A549 (cell line): ENCODE results near the gene ENTHD1. TPM values are rescaled to one million over a fixed set of nuclear protein-coding genes. Genes with fewer than 3 reads are reported as not detected.

Experiments
- ATAC-seq, 2 experiments: fragments of 200-7000 bp in 1 of 2; fragments of >200 bp in 1 of 2; cut with Nextera tagmentation in 1 of 2; cut with Tn5 transposase in 1 of 2; 3 replicates each; pipeline versions ENCODE4 v1.8.0 to v1.9.1; 2018 to 2020; ENCODE audit warnings: mild to moderate bottlenecking in 1 of 2, moderate library complexity in 1 of 2
- CTCF ChIA-PET: fragments of 300-600 bp; sonication (Branson Sonifier 250); formaldehyde crosslinking; extraction: SDS; loops from one replicate; lab custom pipeline; 2021; ENCODE audit warnings: antibody characterized with exemption, inconsistent platforms; lab: Yijun Ruan, JAX
- POLR2A ChIA-PET: fragments of 350-600 bp; formaldehyde crosslinking; extraction: SDS; loops from one replicate; lab custom pipeline; 2021; ENCODE audit warnings: antibody characterized with exemption, inconsistent platforms; lab: Yijun Ruan, JAX
- DNase-seq, 2 experiments: peaks; one replicate each; pipeline versions ENCODE4 v3.0.0 to v3.0.0-alpha.2; 2011 to 2016; ENCODE audit warnings: low read depth in 1 of 2, low spot score in 1 of 2
- FAIRE-seq: peaks from 2 replicates; lab custom pipeline; 2011; peaks lifted over from hg19 to GRCh38; lab: Jason Lieb, UNC
- H3K27ac ChIP-seq, 2 experiments: fragments of >200 bp; sonication (Bioruptor Twin); formaldehyde crosslinking; 3 replicates each; pipeline ENCODE4 v1.5.1; 2016 to 2017
- H3K4me1 ChIP-seq: fragments of >200 bp; sonication (Bioruptor Twin); formaldehyde crosslinking; 3 replicates; pipeline ENCODE4 v1.6.1; 2016
- H3K4me2 ChIP-seq: fragments of >200 bp; sonication (Bioruptor Twin); formaldehyde crosslinking; 3 replicates; pipeline ENCODE4 v1.6.1; 2016
- H3K4me3 ChIP-seq: fragments of >200 bp; sonication (Bioruptor Twin); formaldehyde crosslinking; 3 replicates; pipeline ENCODE4 v1.5.1; 2016
- H3K9me3 ChIP-seq: fragments of >200 bp; sonication (Bioruptor Twin); formaldehyde crosslinking; 3 replicates; pipeline ENCODE4 v1.6.1; 2016
- BCL3 ChIP-seq: fragments of >200 bp; sonication (Bioruptor Twin); formaldehyde crosslinking; IDR thresholded peaks from 3 replicates; pipeline ENCODE4 v1.6.1; 2016
- CEBPB ChIP-seq, 2 experiments: fragments of >200 bp in 1 of 2; sonication (Bioruptor Twin) in 1 of 2; formaldehyde crosslinking in 1 of 2; IDR thresholded peaks; 2 replicates each; pipeline ENCODE4 v1.6.1; 2012 to 2016
- CHD4 ChIP-seq: fragments of 200-600 bp; sonication (generic); IDR thresholded peaks from 2 replicates; pipeline ENCODE4 v1.6.1; 2016; ENCODE audit warnings: antibody characterized with exemption, mild to moderate bottlenecking, borderline replicate concordance
- EHMT2 ChIP-seq: fragments of 200-600 bp; sonication (generic); IDR thresholded peaks from 2 replicates; pipeline ENCODE4 v1.6.1; 2016; ENCODE audit warnings: antibody characterized with exemption, low read depth, mild to moderate bottlenecking, moderate library complexity
- ESRRA ChIP-seq: fragments of 150-350 bp; IDR thresholded peaks from 2 replicates; pipeline ENCODE4 v1.6.1; 2014; ENCODE audit warnings: mild to moderate bottlenecking, low read length, borderline replicate concordance
- FOSB ChIP-seq: fragments of 250-450 bp; sonication (Bioruptor Pico); IDR thresholded peaks from 2 replicates; pipeline ENCODE4 v1.5.0; 2020; ENCODE audit warnings: mild to moderate bottlenecking, moderate library complexity
- FOSL2 ChIP-seq, 2 experiments: fragments of 450-650 bp in 1 of 2; fragments of >200 bp in 1 of 2; sonication (Bioruptor Twin) in 1 of 2; formaldehyde crosslinking; IDR thresholded peaks; 2 replicates each; pipeline versions ENCODE4 v1.5.0 to v1.6.1; 2016 to 2020; ENCODE audit warnings: mild to moderate bottlenecking in 1 of 2, moderate library complexity in 1 of 2
- HDAC2 ChIP-seq: fragments of 200-600 bp; sonication (generic); IDR thresholded peaks from 2 replicates; pipeline ENCODE4 v1.6.1; 2016
- HEYL ChIP-seq: fragments of 250-450 bp; sonication (Bioruptor Pico); IDR thresholded peaks from 2 replicates; pipeline ENCODE4 v1.8.0; 2021; ENCODE audit warnings: mild to moderate bottlenecking, moderate library complexity
- HMGXB4 ChIP-seq: fragments of 250-450 bp; sonication (Bioruptor Pico); IDR thresholded peaks from 2 replicates; pipeline ENCODE4 v1.5.0; 2021; ENCODE audit warnings: mild to moderate bottlenecking, moderate library complexity, borderline replicate concordance
- HOXB13 ChIP-seq: fragments of 250-450 bp; sonication (Bioruptor Pico); IDR thresholded peaks from 2 replicates; pipeline ENCODE4 v1.5.0; 2020; ENCODE audit warnings: low read depth, mild to moderate bottlenecking, moderate library complexity
- HOXB5 ChIP-seq: fragments of 250-450 bp; sonication (Bioruptor Pico); IDR thresholded peaks from 2 replicates; pipeline ENCODE4 v1.5.0; 2020; ENCODE audit warnings: mild to moderate bottlenecking, moderate library complexity
- JUNB ChIP-seq: fragments of >200 bp; sonication (Bioruptor Twin); formaldehyde crosslinking; IDR thresholded peaks from 2 replicates; pipeline ENCODE4 v1.6.1; 2016
- KDM1A ChIP-seq: fragments of 200-600 bp; sonication (generic); IDR thresholded peaks from 2 replicates; pipeline ENCODE4 v1.6.1; 2016; ENCODE audit warnings: low read depth, mild to moderate bottlenecking
- MAZ ChIP-seq: fragments of 150-350 bp; IDR thresholded peaks from 2 replicates; pipeline ENCODE4 v1.6.1; 2014; ENCODE audit warnings: antibody characterized with exemption, low read depth, low read length, borderline replicate concordance
- NFE2L2 ChIP-seq: fragments of 150-350 bp; conservative IDR thresholded peaks from 2 replicates; pipeline ENCODE4 v1.6.1; 2014; ENCODE audit warnings: low read length
- PHF8 ChIP-seq: fragments of 200-600 bp; sonication (generic); IDR thresholded peaks from 2 replicates; pipeline ENCODE4 v1.6.1; 2016; ENCODE audit warnings: low read depth, mild to moderate bottlenecking, antibody characterized with exemption, moderate library complexity, borderline replicate concordance
- RCOR1 ChIP-seq: fragments of 150-350 bp; IDR thresholded peaks from 2 replicates; pipeline ENCODE4 v1.6.1; 2014; ENCODE audit warnings: antibody characterized with exemption, low read length, low read depth
- SMC3 ChIP-seq: fragments of >200 bp; sonication (Bioruptor Twin); formaldehyde crosslinking; IDR thresholded peaks from 3 replicates; pipeline ENCODE4 v1.6.1; 2018; ENCODE audit warnings: inconsistent platforms
- SREBF2 ChIP-seq: fragments of 450-650 bp; IDR thresholded peaks from 2 replicates; pipeline ENCODE4 v1.6.1; 2014; ENCODE audit warnings: mild to moderate bottlenecking, moderate library complexity
- TP53 ChIP-seq: fragments of 250-450 bp; sonication (Bioruptor Pico); IDR thresholded peaks from 2 replicates; pipeline ENCODE4 v1.5.0; 2021; ENCODE audit warnings: mild to moderate bottlenecking, moderate library complexity
- ZC3H11A ChIP-seq: fragments of 450-650 bp; IDR thresholded peaks from 2 replicates; pipeline ENCODE4 v1.6.1; 2014; ENCODE audit warnings: antibody characterized with exemption, mild to moderate bottlenecking
- ZFP36 ChIP-seq: fragments of 450-650 bp; IDR thresholded peaks from 2 replicates; pipeline ENCODE4 v1.6.1; 2014; ENCODE audit warnings: borderline replicate concordance; ENCODE audit not compliant: partially characterized antibody
- WGBS: methylation state at CpG from one replicate; pipeline ENCODE4 v1.1.6; 2017; ENCODE audit errors: missing lambda C conversion rate; 5-methylcytosine and 5-hydroxymethylcytosine counted together
- polyA plus RNA-seq, 4 experiments: library from polyadenylated mRNA; depleted of rRNA in 3 of 4; stranded (reverse); fragments of >200 nt; fragmentation: RNase III in 1 of 4; extraction: RNeasy Plus Mini Kit Qiagen cat#74134 plus additional on column Dnase treatment in 1 of 4; gene quantifications; 2 replicates in 3 of 4; 3 replicates in 1 of 4; pipeline ENCODE4 v1.2.3, GENCODE V29; 2011 to 2017
- TF ChIP-seq, protein P1 (sequence below): fragments of 200-600 bp; sonication (generic); IDR thresholded peaks from 2 replicates; pipeline ENCODE4 v1.6.1; 2016; ENCODE audit warnings: antibody characterized with exemption, mild to moderate bottlenecking, moderate library complexity
- TF ChIP-seq, protein P2 (sequence below): fragments of 250-450 bp; sonication (Bioruptor Pico); IDR thresholded peaks from 2 replicates; pipeline ENCODE4 v1.5.0; 2020; ENCODE audit warnings: low read depth, mild to moderate bottlenecking, moderate library complexity
- TF ChIP-seq, protein P3 (sequence below): IDR thresholded peaks from 2 replicates; pipeline ENCODE4 v1.6.1; 2012

The ENTHD1 gene
- polyA plus RNA-seq, 2 of the 4 experiments (the other 2 are of a cell fraction), result not detected

DNA sequence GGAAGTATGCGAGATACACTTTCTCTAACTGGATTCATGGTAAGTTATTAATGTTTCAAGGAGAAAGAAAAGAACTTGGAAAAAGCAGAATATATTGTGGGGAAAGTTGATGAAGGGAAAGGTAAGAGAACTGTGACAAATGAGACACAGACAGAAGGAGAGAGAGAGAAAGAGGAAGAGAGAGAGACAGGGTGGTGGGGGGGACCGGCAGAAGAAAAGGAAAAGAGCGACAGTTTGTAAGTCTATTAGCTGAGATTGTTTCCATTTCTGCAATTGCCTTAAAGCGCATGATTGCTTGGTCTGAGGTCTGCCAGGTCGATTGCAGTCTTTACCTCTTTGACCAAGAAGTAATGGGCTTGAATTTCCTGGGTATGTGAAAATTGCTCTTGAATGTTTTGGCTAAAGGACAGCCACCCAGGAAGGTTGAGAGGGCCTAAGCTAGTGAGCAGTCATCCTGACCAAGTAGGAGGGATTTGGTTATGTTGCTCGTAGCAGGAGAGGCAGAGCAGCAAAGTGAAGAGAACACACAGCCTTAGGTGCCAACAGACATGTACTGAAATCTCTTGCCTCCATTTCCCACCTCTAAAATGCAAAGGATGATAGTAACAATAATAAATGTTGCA lies 43.1 kb upstream of the ENTHD1 start (continued):
- TF ChIP-seq, protein P1, sequence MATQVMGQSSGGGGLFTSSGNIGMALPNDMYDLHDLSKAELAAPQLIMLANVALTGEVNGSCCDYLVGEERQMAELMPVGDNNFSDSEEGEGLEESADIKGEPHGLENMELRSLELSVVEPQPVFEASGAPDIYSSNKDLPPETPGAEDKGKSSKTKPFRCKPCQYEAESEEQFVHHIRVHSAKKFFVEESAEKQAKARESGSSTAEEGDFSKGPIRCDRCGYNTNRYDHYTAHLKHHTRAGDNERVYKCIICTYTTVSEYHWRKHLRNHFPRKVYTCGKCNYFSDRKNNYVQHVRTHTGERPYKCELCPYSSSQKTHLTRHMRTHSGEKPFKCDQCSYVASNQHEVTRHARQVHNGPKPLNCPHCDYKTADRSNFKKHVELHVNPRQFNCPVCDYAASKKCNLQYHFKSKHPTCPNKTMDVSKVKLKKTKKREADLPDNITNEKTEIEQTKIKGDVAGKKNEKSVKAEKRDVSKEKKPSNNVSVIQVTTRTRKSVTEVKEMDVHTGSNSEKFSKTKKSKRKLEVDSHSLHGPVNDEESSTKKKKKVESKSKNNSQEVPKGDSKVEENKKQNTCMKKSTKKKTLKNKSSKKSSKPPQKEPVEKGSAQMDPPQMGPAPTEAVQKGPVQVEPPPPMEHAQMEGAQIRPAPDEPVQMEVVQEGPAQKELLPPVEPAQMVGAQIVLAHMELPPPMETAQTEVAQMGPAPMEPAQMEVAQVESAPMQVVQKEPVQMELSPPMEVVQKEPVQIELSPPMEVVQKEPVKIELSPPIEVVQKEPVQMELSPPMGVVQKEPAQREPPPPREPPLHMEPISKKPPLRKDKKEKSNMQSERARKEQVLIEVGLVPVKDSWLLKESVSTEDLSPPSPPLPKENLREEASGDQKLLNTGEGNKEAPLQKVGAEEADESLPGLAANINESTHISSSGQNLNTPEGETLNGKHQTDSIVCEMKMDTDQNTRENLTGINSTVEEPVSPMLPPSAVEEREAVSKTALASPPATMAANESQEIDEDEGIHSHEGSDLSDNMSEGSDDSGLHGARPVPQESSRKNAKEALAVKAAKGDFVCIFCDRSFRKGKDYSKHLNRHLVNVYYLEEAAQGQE, result no peak

- WGBS, result 63% methylated on average over 6 of the region's 6 CpGs
- no peaks in the 10 kb centered on the region for H3K9me3 ChIP-seq
- no peak for DNase-seq
- TF ChIP-seq CHD4 (no peak), ESRRA (no peak), JUNB (no peak), SREBF2 (no peak), HMGXB4 (no peak), SMC3 (no peak), ZFP36 (no peak), TP53 (CRISPR knock-in tag) (no peak), BCL3 (no peak), CEBPB (IDR thresholded peaks at IDR 0.05) (no peak), EHMT2 (no peak), ZC3H11A (no peak), FOSL2 (IDR thresholded peaks at IDR 0.05) (no peak), FOSL2 (CRISPR knock-in tag; IDR thresholded peaks at IDR 0.05) (no peak)
- TF ChIP-seq, protein P2, sequence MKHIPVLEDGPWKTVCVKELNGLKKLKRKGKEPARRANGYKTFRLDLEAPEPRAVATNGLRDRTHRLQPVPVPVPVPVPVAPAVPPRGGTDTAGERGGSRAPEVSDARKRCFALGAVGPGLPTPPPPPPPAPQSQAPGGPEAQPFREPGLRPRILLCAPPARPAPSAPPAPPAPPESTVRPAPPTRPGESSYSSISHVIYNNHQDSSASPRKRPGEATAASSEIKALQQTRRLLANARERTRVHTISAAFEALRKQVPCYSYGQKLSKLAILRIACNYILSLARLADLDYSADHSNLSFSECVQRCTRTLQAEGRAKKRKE (CRISPR knock-in tag), result no peak
- no peak overlapping the region for H3K4me3 ChIP-seq
- no peak overlapping the region for H3K4me2 ChIP-seq
- no peak overlapping the region for H3K27ac ChIP-seq
- POLR2A ChIA-PET, result no interaction called here
- no peaks in the 10 kb centered on the region for H3K4me1 ChIP-seq
- FAIRE-seq, result no peak
- ATAC-seq, result no peak
- CTCF ChIA-PET, result no interaction called here
Measured at GRCh38 chr22:39935612-39936011, 42.1 kb upstream of the ENTHD1 start.

- Histone ChIP-seq H3K4me3 (no peak overlapping the region), H3K4me1 (no peaks in the 10 kb centered on the region), H3K9me3 (no peaks in the 10 kb centered on the region), H3K4me2 (no peak overlapping the region), H3K27ac (no peak overlapping the region)
- ChIA-PET CTCF (interaction anchor here (2.0 kb wide), 1 partner anchor 90 kb away, joined by 8 read pairs; no protein-coding TSS in a partner anchor), POLR2A (no interaction called here)
- DNase-seq, result no peak
- TF ChIP-seq NFE2L2 (no peak), PHF8 (no peak), SMC3 (no peak), RCOR1 (no peak), ESRRA (no peak), HOXB13 (no peak), HEYL (no peak), HDAC2 (no peak), HOXB5 (CRISPR knock-in tag) (no peak), FOSB (CRISPR knock-in tag) (no peak), MAZ (no peak), KDM1A (no peak)
- TF ChIP-seq, protein P3, sequence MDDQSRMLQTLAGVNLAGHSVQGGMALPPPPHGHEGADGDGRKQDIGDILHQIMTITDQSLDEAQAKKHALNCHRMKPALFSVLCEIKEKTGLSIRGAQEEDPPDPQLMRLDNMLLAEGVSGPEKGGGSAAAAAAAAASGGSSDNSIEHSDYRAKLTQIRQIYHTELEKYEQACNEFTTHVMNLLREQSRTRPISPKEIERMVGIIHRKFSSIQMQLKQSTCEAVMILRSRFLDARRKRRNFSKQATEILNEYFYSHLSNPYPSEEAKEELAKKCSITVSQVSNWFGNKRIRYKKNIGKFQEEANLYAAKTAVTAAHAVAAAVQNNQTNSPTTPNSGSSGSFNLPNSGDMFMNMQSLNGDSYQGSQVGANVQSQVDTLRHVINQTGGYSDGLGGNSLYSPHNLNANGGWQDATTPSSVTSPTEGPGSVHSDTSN, result no peak
- TF ChIP-seq, protein P2 (CRISPR knock-in tag), result no peak
- WGBS, result 40% methylated on average over 4 of the region's 4 CpGs
- FAIRE-seq, result no peak
- no peak for ATAC-seq
Measured at GRCh38 chr22:39935116-39935515, 41.6 kb upstream of the ENTHD1 start.
